ENCODE data around the gene RAB3IL1.

Gene RAB3IL1

GRCh38 chr11:61907282-61907681 is 10.1 kb downstream of the RAB3IL1 start:
- Histone ChIP-seq H3K9me2 (replicated peaks; ENCODE audit: insufficient read depth, low read length) (no peaks in the 10 kb centered on the region), H3F3A (ENCODE audit: insufficient read depth) (no peaks in the 10 kb centered on the region), H3K36me3 (ENCODE audit: low read length) (no peaks in the 10 kb centered on the region), H3K4me3 (ENCODE audit: insufficient read depth, low read length, poor library complexity, severe bottlenecking) (no peak overlapping the region), H4K20me1 (ENCODE audit: low read depth, low read length) (no peaks in the 10 kb centered on the region), H3K4me2 (ENCODE audit: low read depth, low read length, poor library complexity, severe bottlenecking) (no peak overlapping the region), H3K9ac (ENCODE audit: low read length) (no peak overlapping the region), H3K79me2 (ENCODE audit: insufficient read depth, low read length) (no peaks in the 10 kb centered on the region), H3K27me3 (ENCODE audit: low read length) (no peaks in the 10 kb centered on the region), H3K27ac (ENCODE audit: low read depth, low read length) (no peak overlapping the region), H3K9me3 (ENCODE audit: insufficient read depth, low read length) (no peaks in the 10 kb centered on the region), H2AFZ (ENCODE audit: low read depth, low read length, severe bottlenecking) (no peak overlapping the region)
- no peak for TF ChIP-seq CTCF (IDR thresholded peaks at IDR 0.05; ENCODE audit: insufficient read depth, low read length, poor library complexity, severe bottlenecking)
- no peak for TF ChIP-seq EZH2phosphoT487 (conservative IDR thresholded peaks at IDR 0.05; ENCODE audit: low read length)

- no peaks in the 10 kb centered on the region for H3K36me3 ChIP-seq (ENCODE audit: low read length)
- H3F3A ChIP-seq (ENCODE audit: insufficient read depth), result no peaks in the 10 kb centered on the region
- H3K27ac ChIP-seq (ENCODE audit: low read depth, low read length), result no peak overlapping the region
- no peak overlapping the region for H3K9ac ChIP-seq (ENCODE audit: low read length)
- H3K27me3 ChIP-seq (ENCODE audit: low read length), result no peaks in the 10 kb centered on the region
- no peak overlapping the region for H3K4me3 ChIP-seq (ENCODE audit: insufficient read depth, low read length, poor library complexity, severe bottlenecking)
- no peaks in the 10 kb centered on the region for H3K79me2 ChIP-seq (ENCODE audit: insufficient read depth, low read length)
- H4K20me1 ChIP-seq (ENCODE audit: low read depth, low read length), result no peaks in the 10 kb centered on the region
- H3K4me2 ChIP-seq (ENCODE audit: low read depth, low read length, poor library complexity, severe bottlenecking), result no peak overlapping the region
- H2AFZ ChIP-seq (ENCODE audit: low read depth, low read length, severe bottlenecking), result no peak overlapping the region
- no peak for TF ChIP-seq CTCF (IDR thresholded peaks at IDR 0.05; ENCODE audit: insufficient read depth, low read length, poor library complexity, severe bottlenecking)
- TF ChIP-seq EZH2phosphoT487 (conservative IDR thresholded peaks at IDR 0.05; ENCODE audit: low read length), result no peak
- H3K9me2 ChIP-seq (replicated peaks; ENCODE audit: insufficient read depth, low read length), result no peaks in the 10 kb centered on the region
- no peaks in the 10 kb centered on the region for H3K9me3 ChIP-seq (ENCODE audit: insufficient read depth, low read length)
Observed at GRCh38 chr11:61906522-61906909, 10.8 kb downstream of the RAB3IL1 start.

GRCh38 chr11:61905801-61906521 is 11.4 kb downstream of the RAB3IL1 start:
- H3F3A ChIP-seq (ENCODE audit: insufficient read depth), result no peaks in the 10 kb centered on the region
- no peak overlapping the region for H3K4me3 ChIP-seq (ENCODE audit: insufficient read depth, low read length, poor library complexity, severe bottlenecking)
- H3K79me2 ChIP-seq (ENCODE audit: insufficient read depth, low read length), result no peaks in the 10 kb centered on the region
- no peaks in the 10 kb centered on the region for H3K27me3 ChIP-seq (ENCODE audit: low read length)
- no peaks in the 10 kb centered on the region for H3K9me3 ChIP-seq (ENCODE audit: insufficient read depth, low read length)
- H3K9ac ChIP-seq (ENCODE audit: low read length), result no peak overlapping the region
- TF ChIP-seq EZH2phosphoT487 (conservative IDR thresholded peaks at IDR 0.05; ENCODE audit: low read length) (no peak), CTCF (IDR thresholded peaks at IDR 0.05; ENCODE audit: insufficient read depth, low read length, poor library complexity, severe bottlenecking) (no peak)
- H3K27ac ChIP-seq (ENCODE audit: low read depth, low read length), result no peak overlapping the region
- H4K20me1 ChIP-seq (ENCODE audit: low read depth, low read length), result no peaks in the 10 kb centered on the region
- no peaks in the 10 kb centered on the region for H3K9me2 ChIP-seq (replicated peaks; ENCODE audit: insufficient read depth, low read length)
- no peak overlapping the region for H3K4me2 ChIP-seq (ENCODE audit: low read depth, low read length, poor library complexity, severe bottlenecking)
- H2AFZ ChIP-seq (ENCODE audit: low read depth, low read length, severe bottlenecking), result no peak overlapping the region
- H3K36me3 ChIP-seq (ENCODE audit: low read length), result no peaks in the 10 kb centered on the region

Measured in SU-DHL-6 (cell line).